Loucy (cell line): Measurements from ENCODE around the gene RPL5.
A peak's percentile ranks its signal among the peaks of the same experiment; 100 is the strongest.

Source experiments
- H2AFZ ChIP-seq: fragments of 200-600 bp; sonication (generic); 2 replicates; pipeline ENCODE4 v1.6.0; 2016; ENCODE audit warnings: antibody characterized with exemption, mild to moderate bottlenecking, low read length, moderate library complexity
- H3F3A ChIP-seq: fragments of 200-600 bp; 2 replicates; pipeline ENCODE4 v1.6.0; 2016; ENCODE audit warnings: antibody characterized with exemption, low read depth, mild to moderate bottlenecking
- H3K27me3 ChIP-seq: fragments of 200-600 bp; sonication (generic); 2 replicates; pipeline ENCODE4 v1.6.1; 2014; ENCODE audit warnings: low read length, mild to moderate bottlenecking; ENCODE audit not compliant: insufficient read depth, poor library complexity, severe bottlenecking
- H3K36me3 ChIP-seq: fragments of 200-600 bp; sonication (generic); 2 replicates; pipeline ENCODE4 v1.6.1; 2016; ENCODE audit warnings: low read length; ENCODE audit not compliant: insufficient read depth
- H3K4me1 ChIP-seq: fragments of 200-600 bp; sonication (generic); 2 replicates; pipeline ENCODE4 v1.5.1; 2014; ENCODE audit warnings: low read length, mild to moderate bottlenecking; ENCODE audit not compliant: insufficient read depth, poor library complexity, severe bottlenecking
- H3K4me2 ChIP-seq: fragments of 200-600 bp; sonication (generic); 2 replicates; pipeline ENCODE4 v1.6.0; 2014; ENCODE audit warnings: antibody characterized with exemption, low read length, low read depth, mild to moderate bottlenecking; ENCODE audit not compliant: poor library complexity, severe bottlenecking
- H3K4me3 ChIP-seq: fragments of 200-600 bp; sonication (generic); 2 replicates; pipeline ENCODE4 v1.5.1; 2014; ENCODE audit warnings: low read length, mild to moderate bottlenecking, mixed read lengths; ENCODE audit not compliant: poor library complexity, severe bottlenecking
- H3K79me2 ChIP-seq: fragments of 200-600 bp; sonication (generic); 2 replicates; pipeline ENCODE4 v1.6.1; 2014; ENCODE audit warnings: low read length; ENCODE audit not compliant: insufficient read depth
- H3K9ac ChIP-seq: fragments of 200-600 bp; sonication (generic); 2 replicates; pipeline ENCODE4 v1.6.0; 2014; ENCODE audit warnings: mild to moderate bottlenecking, low read depth, low read length, moderate library complexity; ENCODE audit not compliant: poor library complexity, severe bottlenecking
- H3K9me2 ChIP-seq: fragments of 200-600 bp; sonication (generic); replicated peaks from 2 replicates; pipeline ENCODE4 v1.6.1; 2016; ENCODE audit warnings: low read depth, low read length, mixed read lengths
- H3K9me3 ChIP-seq: fragments of 200-600 bp; sonication (generic); 2 replicates; pipeline ENCODE4 v1.6.1; 2014; ENCODE audit warnings: mild to moderate bottlenecking, antibody characterized with exemption, low read length, low read depth; ENCODE audit not compliant: insufficient read depth
- H4K20me1 ChIP-seq: fragments of 200-600 bp; sonication (generic); 2 replicates; pipeline ENCODE4 v1.6.0; 2014; ENCODE audit warnings: antibody characterized with exemption, low read length, mild to moderate bottlenecking; ENCODE audit not compliant: insufficient read depth, poor library complexity, severe bottlenecking
- EZH2phosphoT487 ChIP-seq: fragments of 200-600 bp; IDR thresholded peaks from 2 replicates; pipeline ENCODE4 v1.6.1; 2018; ENCODE audit warnings: antibody characterized with exemption, mild to moderate bottlenecking, moderate library complexity, borderline replicate concordance
- TF ChIP-seq, protein P1 (sequence below): fragments of 200-600 bp; sonication (generic); conservative IDR thresholded peaks from 2 replicates; pipeline ENCODE4 v1.5.1; 2014; ENCODE audit warnings: mild to moderate bottlenecking, antibody characterized with exemption, low read length

The RPL5 gene

DNA sequence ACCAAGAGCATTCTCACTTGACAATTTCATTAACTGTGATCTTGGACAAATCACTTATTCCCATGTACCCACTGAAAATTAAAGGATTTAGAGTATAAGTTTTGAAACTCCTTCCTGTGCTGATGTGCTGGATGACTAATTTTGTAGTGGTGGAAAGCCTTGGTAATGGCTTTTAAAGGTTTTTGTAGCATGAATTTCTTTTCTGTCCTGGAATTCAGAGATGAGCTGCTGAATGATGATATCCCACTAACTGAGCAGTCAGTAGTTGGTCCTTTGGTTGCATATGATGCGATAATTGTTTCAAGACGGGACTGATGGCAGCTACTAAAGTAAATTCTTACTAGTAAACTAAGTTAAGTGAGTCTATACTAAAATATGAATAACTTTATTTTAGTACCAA is 5.2 kb downstream of the RPL5 start:
- H3K4me3 ChIP-seq: peak overlapping the region; percentile 97
- H3K9ac ChIP-seq: peak overlapping the region; percentile 45

DNA sequence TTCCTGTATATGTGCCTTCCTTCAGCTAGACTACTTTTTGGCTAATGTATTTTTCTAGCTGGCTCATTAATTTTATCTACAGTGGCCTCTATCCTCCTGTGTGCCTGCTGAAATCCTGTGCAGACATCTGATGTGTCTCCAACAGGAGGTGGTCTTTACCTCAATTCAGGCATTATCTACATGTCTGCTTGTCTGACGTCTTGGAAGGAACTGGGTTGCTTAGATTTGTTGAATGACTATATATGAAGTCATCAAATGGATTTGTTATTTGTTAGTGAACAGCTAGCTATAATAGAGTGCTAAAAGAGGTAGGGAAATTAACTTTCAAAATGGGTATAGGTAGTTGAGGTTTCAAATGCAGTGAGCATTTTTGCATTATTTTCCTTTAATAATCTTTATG is 6.7 kb downstream of the RPL5 start:
- TF ChIP-seq, protein P1, sequence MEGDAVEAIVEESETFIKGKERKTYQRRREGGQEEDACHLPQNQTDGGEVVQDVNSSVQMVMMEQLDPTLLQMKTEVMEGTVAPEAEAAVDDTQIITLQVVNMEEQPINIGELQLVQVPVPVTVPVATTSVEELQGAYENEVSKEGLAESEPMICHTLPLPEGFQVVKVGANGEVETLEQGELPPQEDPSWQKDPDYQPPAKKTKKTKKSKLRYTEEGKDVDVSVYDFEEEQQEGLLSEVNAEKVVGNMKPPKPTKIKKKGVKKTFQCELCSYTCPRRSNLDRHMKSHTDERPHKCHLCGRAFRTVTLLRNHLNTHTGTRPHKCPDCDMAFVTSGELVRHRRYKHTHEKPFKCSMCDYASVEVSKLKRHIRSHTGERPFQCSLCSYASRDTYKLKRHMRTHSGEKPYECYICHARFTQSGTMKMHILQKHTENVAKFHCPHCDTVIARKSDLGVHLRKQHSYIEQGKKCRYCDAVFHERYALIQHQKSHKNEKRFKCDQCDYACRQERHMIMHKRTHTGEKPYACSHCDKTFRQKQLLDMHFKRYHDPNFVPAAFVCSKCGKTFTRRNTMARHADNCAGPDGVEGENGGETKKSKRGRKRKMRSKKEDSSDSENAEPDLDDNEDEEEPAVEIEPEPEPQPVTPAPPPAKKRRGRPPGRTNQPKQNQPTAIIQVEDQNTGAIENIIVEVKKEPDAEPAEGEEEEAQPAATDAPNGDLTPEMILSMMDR: no peak
- TF ChIP-seq EZH2phosphoT487: no peak
- H2AFZ ChIP-seq: no peak overlapping the region
- H3K4me2 ChIP-seq: peak overlapping the region; percentile 95
- H4K20me1 ChIP-seq: peaks cover 97% of the 10 kb centered on the region
- H3K36me3 ChIP-seq: peaks cover 96% of the 10 kb centered on the region
- H3F3A ChIP-seq: peaks cover 13% of the 10 kb centered on the region; the same call in 1 of the 2 replicates
- peaks cover 82% of the 10 kb centered on the region for H3K79me2 ChIP-seq
- H3K9me3 ChIP-seq: no peaks in the 10 kb centered on the region
- peak overlapping the region; percentile 12 for H3K9ac ChIP-seq
- peaks cover 62% of the 10 kb centered on the region for H3K4me1 ChIP-seq
- no peaks in the 10 kb centered on the region for H3K27me3 ChIP-seq
- H3K9me2 ChIP-seq: no peaks in the 10 kb centered on the region
- peak overlapping the region; percentile 97 for H3K4me3 ChIP-seq

More for the DNA sequence above, 5.2 kb downstream of the RPL5 start:
- peak overlapping the region; percentile 95 for H3K4me2 ChIP-seq
- TF ChIP-seq EZH2phosphoT487: no peak
- TF ChIP-seq, protein P1: no peak
- no peaks in the 10 kb centered on the region for H3K9me2 ChIP-seq
- H3F3A ChIP-seq: 0 out of 2 replicates have a peak, but pooled peaks cover 3% of the 10 kb centered on the region
- H3K27me3 ChIP-seq: peaks cover 8% of the 10 kb centered on the region
- no peak overlapping the region for H2AFZ ChIP-seq
- H3K9me3 ChIP-seq: no peaks in the 10 kb centered on the region
- H3K36me3 ChIP-seq: peaks cover 92% of the 10 kb centered on the region
- peaks cover 96% of the 10 kb centered on the region for H3K79me2 ChIP-seq
- peaks cover 98% of the 10 kb centered on the region for H4K20me1 ChIP-seq
- H3K4me1 ChIP-seq: peaks cover 72% of the 10 kb centered on the region

DNA sequence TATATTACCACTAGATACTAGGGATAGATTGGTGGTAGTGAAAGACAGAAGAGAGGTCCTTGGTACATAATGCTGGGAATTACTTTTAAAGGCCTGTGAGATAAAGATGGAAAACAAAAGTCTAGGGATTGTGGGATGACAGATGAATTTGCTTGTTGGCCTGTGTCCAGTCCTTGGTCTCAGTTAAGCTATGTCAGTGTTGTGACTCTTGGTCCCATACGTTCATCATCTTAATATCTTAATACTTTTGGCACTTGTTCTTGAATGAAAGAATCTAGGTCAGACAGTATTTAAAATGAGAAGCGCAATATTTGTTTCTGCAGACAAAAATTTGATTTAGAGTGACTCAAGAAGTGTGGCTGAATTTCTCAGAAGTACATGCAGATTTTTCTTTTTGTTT is 7.6 kb downstream of the RPL5 start:
- peak overlapping the region; percentile 95 for H3K4me2 ChIP-seq
- peak overlapping the region; percentile 97 for H3K4me3 ChIP-seq
- peak overlapping the region; percentile 29 for H3K9ac ChIP-seq
- H4K20me1 ChIP-seq: peaks cover 89% of the 10 kb centered on the region
- H3K4me1 ChIP-seq: peaks cover 52% of the 10 kb centered on the region
- peaks cover 20% of the 10 kb centered on the region; the same call in 1 of the 2 replicates for H3F3A ChIP-seq
- TF ChIP-seq EZH2phosphoT487: no peak
- TF ChIP-seq, protein P1: no peak
- H3K9me2 ChIP-seq: no peaks in the 10 kb centered on the region
- H3K9me3 ChIP-seq: no peaks in the 10 kb centered on the region
- no peaks in the 10 kb centered on the region for H3K27me3 ChIP-seq
- H3K36me3 ChIP-seq: peaks cover 96% of the 10 kb centered on the region
- H3K79me2 ChIP-seq: peaks cover 72% of the 10 kb centered on the region
- no peak overlapping the region for H2AFZ ChIP-seq
